HG02884 (cell line): ENCODE measurements around the gene PTPRD.
"Not testable (repeated sequence)": the region's sequence is repeated elsewhere in the genome, so short reads cannot be mapped to it uniquely, and the experiment has no call there.

Experiments
- ATAC-seq: cut with Tn5 transposase; IDR thresholded peaks from one replicate; pipeline ENCODE4 v1.9.1; 2021; ENCODE audit warnings: mild to moderate bottlenecking, moderate library complexity; ENCODE audit not compliant: unreplicated experiment

PTPRD gene

GRCh38 chr9:9215050-9215449 is 1397.8 kb downstream of the PTPRD start:
- ATAC-seq = no peak

DNA sequence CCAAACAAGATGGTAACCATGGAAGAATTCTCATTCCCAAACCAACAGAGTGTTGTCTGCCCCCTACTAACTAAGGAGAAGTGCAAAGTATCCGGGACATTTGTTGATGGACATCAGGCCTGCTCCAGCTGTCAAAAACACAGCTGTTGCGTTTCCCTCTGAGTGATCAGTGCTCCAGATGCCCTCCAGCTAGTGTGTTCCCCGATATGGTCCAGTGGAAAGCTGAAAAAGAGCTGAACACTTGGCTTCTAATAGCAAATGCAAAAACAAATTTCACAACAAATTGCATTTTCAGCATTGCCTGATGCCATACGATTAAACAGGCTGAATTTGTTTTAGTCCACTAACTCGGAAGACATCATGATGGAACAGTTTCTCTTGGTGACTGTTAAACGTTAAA is 1398.7 kb downstream of the PTPRD start:
- no peak for ATAC-seq

GRCh38 chr9:9212963-9213362 is 1399.8 kb downstream of the PTPRD start:
- no peak for ATAC-seq

DNA sequence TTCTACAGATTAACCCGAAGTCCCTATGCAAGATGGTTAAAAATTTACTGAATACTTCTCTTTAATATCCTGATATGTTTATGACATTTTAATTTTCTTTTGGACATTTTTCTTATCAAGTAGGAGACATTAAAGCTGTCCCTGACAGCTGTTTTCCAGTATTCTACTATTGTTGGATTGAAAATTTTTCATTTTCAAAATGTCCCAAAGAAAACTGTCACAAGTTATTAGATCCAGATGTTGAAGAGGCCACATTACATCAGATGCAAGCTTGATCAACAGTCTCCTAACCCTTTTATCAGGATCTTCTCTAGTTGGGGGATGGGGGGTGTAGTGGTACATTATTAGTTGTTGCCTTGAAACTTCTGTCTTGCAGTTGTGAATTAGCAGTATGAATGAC is 1410.5 kb downstream of the PTPRD start:
- ATAC-seq = no peak

GRCh38 chr9:9186086-9186485 is 1426.7 kb downstream of the PTPRD start:
- ATAC-seq = no peak

- no peak for ATAC-seq
Observed at GRCh38 chr9:9182431-9182830, 1430.4 kb downstream of the PTPRD start.

DNA sequence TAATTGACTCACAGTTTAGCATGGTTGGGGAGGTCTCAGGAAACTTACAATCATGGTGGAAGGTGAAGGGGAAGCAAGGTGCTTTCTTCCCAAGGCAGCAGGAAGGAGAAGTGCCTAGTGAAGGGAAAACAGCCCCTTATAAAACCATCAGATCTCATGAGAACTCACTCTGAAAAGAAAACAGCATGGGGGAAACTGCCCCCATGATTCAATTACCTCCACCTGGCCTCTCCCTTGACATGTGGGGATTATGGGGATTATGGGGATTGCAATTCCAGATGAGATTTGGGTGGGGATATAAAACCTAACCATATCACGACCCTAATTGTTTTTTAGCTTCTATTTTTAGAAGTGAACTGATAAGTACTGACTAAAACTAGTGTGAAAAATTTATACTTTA is 1435.7 kb downstream of the PTPRD start:
- ATAC-seq = no peak

GRCh38 chr9:9174358-9174757 is 1438.4 kb downstream of the PTPRD start:
- no peak for ATAC-seq

DNA sequence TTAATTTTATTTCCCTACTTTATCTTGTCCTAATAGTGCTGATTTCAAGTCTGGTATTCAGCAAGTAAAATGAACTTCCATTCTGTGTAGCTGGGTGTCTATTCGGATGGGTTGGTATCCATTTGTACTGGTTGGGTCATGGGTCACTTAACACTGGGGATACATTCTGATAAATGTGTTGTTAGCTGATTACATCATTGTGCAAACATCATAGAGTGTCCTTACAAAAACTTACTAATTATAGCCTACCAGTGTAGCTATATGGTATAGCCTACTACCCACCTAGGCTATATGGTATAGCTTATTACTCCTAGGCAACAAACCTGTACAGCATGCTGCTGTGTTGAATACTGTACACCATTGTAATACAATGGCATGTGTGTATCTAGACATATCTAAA is 1439.5 kb downstream of the PTPRD start:
- ATAC-seq = no peak

DNA sequence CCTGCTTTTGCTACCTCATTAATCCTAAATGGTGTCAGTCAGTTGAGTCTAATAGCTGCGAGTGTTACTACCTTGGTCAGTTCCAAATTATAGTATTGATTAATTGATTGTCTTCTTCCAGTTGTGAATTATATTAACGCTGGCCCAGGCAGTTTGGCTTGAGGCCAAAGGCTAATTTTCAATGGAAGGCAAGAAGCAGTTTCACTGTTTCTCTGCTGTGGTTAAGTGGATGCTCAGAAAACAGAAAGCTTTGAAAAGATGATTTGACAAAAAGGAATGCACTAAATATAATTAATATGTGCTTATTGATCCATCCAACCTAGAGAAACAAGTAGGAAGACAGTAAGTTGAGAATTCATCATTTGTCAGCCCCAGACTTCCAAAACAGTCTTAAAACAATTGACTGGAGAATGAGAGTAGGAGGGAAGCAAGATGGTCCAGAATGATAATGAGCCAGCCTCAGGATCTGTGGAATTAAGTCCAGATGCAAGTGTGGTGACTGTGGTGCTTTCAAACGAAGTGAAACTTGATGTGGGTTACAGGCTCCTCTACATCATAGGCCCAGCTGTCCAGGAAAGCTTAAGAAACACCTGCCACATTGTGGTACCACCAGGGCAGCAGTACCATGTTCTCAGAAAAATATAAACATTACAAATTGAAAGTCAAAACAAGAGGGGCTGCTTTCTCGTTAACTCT is 1442.2 kb downstream of the PTPRD start:
- no peak for ATAC-seq

DNA sequence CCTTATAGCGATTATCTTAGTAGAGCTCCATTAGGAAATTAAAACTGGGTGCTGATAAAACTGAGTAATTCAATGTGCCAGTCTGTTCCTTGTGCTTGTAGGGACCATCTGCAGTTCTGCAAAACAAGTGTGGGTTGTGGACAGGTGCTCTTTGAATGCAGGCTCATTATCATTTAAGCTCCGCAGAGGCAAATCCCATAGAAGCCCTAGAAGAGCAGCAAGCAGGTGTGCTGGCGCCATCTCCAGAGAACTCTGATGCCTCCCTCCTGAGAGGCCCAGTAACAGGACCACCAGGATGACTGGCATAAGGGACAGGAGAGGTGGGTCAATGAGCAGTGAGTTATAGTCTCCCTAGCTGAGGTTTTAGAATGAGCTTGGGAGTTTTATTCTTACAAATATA is 1470.8 kb downstream of the PTPRD start:
- ATAC-seq = no peak

GRCh38 chr9:9133526-9133925 is 1479.3 kb downstream of the PTPRD start:
- ATAC-seq = no peak

DNA sequence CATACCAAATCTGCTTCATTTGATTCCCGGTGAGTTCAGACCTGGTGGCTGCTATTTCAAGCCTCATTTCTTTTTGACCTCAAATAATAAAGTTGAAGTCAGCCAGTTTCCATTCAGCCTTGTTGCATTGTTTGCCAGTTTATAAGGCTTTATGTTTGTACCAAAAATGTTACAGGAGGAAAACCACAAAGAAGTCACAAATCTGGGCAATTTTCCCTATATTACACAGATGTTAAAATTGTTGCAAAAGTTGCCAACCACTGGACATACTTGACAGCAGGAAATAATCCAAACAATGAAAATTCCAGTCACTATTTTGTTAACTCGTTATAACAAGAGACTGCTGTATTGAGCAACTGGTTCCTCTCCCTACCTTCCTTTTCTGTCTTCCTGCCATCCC is 1488.2 kb downstream of the PTPRD start:
- no peak for ATAC-seq

- ATAC-seq = no peak
Observed at GRCh38 chr9:9122230-9122875, 1490.4 kb downstream of the PTPRD start.

GRCh38 chr9:9117866-9118265 is 1494.9 kb downstream of the PTPRD start:
- ATAC-seq = no peak

GRCh38 chr9:9112001-9112720 is 1500.6 kb downstream of the PTPRD start:
- ATAC-seq = no peak

DNA sequence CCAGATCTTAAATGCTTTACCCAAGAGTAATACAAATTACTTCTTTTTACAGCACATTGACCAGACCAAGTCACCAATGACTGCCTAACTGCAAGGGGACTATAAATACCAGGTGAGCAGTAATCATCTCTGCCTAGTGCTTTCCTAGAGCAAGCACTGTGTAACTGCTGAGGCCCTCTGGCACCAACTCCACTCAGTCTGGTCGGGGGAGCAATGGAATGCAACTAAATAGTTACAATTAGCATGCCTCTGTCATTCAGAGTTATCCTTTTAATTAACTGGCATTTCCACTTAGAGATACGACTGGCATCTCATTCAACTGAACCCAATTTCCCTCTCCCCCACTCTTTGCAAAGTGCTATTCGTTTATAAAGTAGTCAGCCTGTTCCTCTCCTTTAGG is 1504.2 kb downstream of the PTPRD start:
- no peak for ATAC-seq

GRCh38 chr9:9102295-9102694 is 1510.5 kb downstream of the PTPRD start:
- no peak for ATAC-seq

DNA sequence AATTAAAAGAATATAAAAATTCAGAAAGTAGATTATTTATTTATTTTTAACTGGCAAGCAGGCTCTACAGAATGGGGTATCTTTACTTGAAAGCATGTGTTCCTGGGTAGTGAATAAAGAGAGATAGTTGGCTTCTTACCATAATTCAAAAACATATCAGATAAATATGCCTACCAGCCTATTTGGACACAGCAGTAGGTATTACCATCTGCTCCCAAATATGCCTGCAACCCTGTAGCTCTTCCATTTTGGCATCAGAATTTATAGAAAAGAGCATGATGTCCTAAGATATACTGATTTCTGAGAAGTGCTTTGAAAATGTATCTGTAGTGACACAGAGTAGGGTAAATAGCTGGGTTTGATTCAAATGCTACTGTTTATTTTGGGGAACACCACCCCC is 1512.7 kb downstream of the PTPRD start:
- ATAC-seq = no peak

GRCh38 chr9:9099646-9100045 is 1513.2 kb downstream of the PTPRD start:
- ATAC-seq = no peak

DNA sequence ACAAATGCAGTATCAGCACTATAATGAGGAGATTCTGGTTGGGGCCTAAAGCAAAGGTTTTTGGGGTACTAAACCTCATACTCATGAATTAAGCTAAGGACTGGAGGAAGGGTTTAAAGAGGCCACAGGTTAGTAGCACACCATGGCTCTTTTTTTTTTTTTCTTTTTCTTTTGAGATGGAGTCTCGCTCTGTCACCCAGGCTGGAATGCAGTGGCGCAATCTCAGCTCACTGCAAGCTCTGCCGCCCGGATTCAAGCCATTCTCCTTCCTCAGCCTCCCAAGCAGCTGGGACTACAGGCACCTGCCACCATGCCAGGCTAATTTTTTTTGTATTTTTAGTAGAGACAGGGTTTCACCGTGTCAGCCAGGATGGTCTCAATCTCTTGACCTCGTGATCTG is 1515.5 kb downstream of the PTPRD start:
- not testable (repeated sequence) for ATAC-seq

GRCh38 chr9:9091387-9091786 is 1521.4 kb downstream of the PTPRD start:
- ATAC-seq = no peak
